HG03108 (cell line): ENCODE measurements around the gene MUC2.

Experiments
- ATAC-seq: cut with Tn5 transposase; IDR thresholded peaks from one replicate; pipeline ENCODE4 v1.9.1; 2021; ENCODE audit warnings: moderate library complexity; ENCODE audit not compliant: unreplicated experiment

The MUC2 gene

DNA sequence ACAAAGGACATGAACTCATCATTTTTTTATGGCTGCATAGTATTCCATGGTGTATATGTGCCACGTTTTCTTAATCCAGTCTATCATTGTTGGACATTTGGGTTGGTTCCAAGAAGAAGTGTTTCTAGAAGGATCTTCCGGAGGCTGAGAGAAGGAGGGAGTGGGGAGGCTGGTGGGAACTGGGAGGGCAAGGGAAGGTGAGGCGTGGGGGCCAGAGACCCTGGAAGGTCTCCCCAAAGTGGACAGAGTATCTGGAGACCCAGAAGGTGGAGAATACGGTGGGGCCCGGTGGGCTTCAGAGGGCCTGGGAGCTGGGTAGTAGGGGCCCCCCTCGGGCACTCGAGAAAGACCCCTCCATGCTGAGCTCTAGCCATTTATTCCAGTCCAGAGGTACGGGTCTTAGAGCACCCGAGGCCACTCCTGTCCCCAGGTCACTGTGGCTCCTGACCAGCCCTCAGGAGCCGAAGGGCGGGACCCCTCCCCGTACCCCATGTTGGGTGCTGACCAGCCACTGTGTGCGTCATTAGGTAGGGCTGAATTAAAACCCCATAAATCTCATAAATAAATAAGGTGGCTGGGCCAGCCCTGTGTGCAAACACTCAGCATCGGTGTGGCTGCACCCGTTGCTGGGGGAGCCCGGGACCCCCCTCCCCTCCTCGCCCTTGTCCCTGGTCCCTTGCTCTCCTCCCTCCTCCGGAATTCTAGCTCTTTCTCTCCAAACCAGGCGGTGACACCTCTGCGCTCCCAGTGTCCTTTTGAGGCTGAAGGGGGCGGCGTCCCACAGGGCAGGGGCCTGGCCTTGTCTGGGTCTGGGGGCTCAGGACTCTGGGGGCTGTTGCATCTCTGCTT is 44.3 kb downstream of the MUC2 start:
- no peak for ATAC-seq

DNA sequence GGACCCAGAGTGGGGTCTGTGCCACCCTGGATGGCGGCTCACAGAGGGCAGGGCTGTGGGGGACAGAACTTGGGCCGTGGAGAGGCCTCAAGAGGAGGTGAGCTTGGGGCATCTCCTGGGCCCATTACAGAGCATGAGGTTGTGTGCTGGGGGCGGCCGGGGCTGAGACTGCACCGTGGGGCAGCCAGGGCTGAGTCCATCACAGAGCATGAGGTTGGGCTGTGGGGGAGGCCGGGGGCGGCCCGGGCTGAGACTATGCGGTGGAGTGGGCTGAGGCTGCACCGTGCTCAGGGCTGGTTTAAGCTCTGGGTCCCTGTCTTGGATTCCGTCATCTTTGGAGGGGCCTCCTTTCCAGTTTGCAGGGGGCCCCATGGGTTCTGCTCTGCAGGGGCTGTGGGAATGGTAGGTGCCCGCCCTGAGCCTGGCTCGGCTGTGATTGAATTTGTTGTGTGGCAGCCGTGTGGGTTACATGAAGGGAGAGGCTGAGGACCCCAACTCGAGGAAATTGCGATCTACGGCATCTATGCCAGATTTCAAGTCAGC is 45.0 kb downstream of the MUC2 start:
- no peak for ATAC-seq

- no peak for ATAC-seq
These were observed 46.1 kb downstream of the MUC2 start for GRCh38 chr11:1120532-1121330.

DNA sequence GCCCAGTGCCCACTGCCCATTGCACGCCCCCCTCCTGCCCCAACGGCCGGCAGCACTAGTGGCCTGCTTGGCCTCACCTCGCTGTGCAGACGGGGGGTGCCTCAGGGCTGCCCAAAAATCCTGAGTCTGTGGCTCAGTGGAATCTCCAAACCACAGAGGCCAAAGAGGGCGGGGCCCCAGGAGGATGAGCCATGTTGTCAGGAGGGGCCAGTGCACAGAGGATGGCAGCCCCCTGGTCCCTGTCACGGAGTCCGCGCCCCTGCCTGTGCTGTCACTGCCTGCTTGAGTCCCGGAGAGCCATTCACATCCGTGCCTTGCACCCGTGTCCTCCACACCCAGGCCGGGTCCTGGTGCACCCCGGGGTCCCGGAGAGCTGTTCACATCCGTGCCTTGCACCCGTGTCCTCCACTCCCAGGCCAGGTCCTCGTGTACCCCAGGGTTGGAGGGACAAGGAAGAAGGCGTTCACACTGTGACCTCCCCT is 46.7 kb downstream of the MUC2 start:
- no peak for ATAC-seq

DNA sequence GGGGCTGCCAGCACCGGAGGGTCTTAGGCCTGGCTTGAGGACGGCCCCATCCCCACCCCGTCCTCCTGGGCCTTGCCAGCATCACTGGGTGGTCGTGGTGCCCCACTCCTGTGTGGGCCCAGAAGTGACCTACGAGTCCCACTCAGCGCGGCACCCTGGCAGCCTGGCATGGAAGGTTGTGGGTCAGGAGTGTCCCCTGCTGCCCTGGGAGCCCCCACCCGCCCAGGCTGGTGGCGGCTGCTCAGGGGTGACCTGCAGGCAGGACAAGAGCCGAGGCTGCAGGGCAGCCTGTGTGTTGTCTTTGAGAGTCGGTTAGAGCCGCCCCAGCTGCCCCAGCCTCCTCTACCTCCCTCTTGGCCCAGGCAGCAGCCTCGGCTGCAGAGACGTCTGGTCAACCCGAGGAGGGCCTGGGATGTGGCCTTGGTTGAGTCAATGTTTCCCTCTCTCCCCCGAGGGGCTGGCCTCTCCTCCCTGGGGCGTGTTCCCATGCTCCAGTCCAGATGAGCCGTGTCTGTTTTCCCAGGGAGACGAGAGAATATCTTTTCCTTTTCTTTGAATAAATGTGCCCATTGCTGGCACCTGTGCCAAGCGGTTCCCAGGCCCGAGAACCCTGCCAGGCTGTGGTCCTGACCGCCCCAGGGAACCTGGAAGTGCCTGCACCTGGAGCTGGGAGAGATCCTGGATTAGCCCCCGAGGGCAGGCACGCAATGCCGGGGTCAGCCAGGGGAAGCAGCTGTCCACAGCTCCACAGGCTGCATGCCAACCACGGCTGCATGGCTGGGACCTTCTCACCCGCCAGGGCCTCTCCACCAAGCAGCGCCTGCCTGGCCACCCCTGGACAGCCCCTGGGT is 47.4 kb downstream of the MUC2 start:
- ATAC-seq: no peak

- ATAC-seq: no peak
These were observed 48.0 kb downstream of the MUC2 start for GRCh38 chr11:1122664-1123002.

GRCh38 chr11:1123970-1124369 is 49.3 kb downstream of the MUC2 start:
- no peak for ATAC-seq
